NCI-H69 (cell line): ENCODE measurements around the gene AR.

ENCODE experiments used
- DNase-seq: peaks from one replicate; lab custom pipeline; 2025; lab: John Stamatoyannopoulos, UW

Gene AR

GRCh38 chrX:67730296-67730695 is 186.5 kb downstream of the AR start:
- no peak for DNase-seq

GRCh38 chrX:67731061-67731460 is 187.2 kb downstream of the AR start:
- DNase-seq = no peak

DNA sequence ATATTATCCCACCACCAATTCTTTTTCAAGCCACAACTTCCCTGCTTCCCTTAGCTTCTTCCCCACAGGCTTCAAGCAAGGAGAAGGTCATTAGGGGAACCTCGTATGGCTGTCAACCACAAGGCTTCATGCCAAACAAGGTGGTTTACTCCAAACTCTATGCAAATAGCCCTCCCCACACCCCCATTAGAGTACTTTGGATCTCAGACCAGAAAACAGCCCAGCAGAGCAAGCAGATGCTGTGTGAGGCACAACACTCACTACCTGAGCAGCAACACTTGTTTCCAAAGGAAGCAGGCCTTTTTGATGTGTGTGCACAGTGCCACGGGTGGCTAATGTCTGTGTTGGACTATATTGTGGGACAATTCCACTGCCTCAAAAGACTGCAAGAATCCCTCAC is 189.0 kb downstream of the AR start:
- no peak for DNase-seq

GRCh38 chrX:67734111-67734753 is 190.4 kb downstream of the AR start:
- DNase-seq = no peak

- no peak for DNase-seq
Measured at GRCh38 chrX:67749536-67749935, 205.7 kb downstream of the AR start.

DNA sequence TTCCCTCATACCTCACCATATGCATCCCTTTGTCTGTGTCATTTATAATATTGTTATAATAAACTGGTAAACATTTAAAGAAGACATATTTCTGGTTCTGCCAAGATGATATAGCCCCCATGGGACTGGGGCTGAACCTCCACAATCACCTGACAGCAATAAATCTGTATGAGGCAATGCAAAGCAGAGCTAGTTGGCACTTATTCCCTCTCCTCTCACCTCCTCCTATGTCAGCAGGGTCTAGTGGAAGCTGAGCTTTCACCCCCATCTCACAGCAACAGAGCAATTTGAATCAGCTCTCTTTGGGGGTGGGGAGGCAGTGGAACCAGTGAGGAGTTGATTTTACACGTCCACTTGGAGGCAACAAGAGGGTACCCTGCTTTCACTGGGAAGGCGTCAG is 206.9 kb downstream of the AR start:
- no peak for DNase-seq

DNA sequence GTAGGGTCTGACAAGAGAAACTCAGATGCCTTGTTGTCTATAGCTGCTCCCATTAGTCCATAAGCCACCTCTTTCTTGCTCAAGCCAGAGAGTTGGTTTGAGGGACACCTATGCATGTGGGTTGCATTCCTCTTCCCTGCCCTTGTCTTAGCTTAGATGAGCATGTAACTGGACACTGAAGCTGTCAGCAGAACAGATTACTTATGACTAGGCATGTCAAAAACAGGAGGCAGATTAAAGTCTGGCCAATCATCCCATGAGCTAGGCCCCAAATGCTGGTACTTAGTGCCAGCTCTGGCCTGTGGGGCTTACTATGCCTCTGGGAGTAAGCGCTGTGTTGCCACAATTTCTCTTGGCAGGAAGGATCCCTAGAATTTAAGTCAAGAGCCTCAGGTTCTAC is 215.2 kb downstream of the AR start:
- no peak for DNase-seq

DNA sequence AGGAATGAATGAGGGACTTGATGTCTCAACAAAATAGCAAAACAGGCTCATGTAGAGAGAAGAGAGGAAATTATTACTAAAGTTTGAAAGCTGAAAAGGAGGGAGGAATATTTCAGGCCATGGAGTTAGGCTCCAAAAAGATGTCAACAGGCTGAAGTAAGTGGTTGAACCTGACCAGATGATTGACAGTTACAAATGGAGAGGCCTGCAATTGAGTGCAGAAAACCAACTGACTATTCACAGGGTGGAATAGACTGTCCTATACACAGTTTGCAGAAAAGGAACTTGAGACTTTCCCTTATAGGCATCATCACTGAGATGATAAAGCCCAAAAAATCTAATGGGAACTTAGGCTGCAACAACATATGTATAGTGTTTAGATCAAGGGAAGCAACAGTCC is 233.3 kb downstream of the AR start:
- no peak for DNase-seq

GRCh38 chrX:67779099-67779498 is 235.3 kb downstream of the AR start:
- no peak for DNase-seq
